ENCODE results near the gene ABCG1. TPM values are rescaled to one million over a fixed set of nuclear protein-coding genes. Genes with fewer than 3 reads are reported as not detected.

Gene ABCG1
- total RNA-seq, 4 donors from 2014 or later, result 16.1 to 25.9 (median 20.0) TPM

DNA sequence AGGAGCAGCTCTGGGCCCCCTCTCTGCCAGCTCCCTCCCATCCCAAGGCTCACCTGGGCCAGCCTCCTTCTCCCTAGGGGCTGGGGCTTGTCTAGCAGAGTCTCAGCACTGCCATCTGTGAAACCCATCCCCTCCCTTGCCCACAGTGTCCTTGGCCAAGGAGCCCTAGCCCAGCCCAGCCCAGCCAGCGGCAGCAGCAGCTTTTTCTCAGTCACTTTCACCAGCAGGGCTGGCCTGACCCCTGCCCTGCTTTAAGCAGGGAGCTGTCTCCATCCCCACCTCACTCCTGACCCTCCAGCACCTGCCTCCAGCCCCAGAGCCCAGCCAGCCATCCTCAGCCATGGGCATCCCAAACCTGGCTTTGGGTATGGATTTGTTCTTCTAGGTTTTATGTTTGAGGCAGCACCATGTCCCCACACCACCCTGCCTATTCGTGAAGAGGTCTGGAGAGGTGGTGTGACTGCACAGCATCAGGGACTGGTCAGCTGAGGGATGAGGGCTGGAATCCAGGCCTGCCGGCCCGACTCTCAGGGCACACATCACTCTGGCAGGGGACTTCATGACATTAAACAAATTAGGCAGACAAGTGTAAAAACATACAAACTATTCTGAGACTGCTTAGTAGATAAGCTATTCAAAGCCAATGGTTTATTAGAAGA is 36.1 kb upstream of the ABCG1 start:
- no peak overlapping the region for H3K4me3 ChIP-seq
- H3K9me3 ChIP-seq, result no peaks in the 10 kb centered on the region
- intact Hi-C loops (cut with DNase I), result no loop called here
- H3K36me3 ChIP-seq, result no peaks in the 10 kb centered on the region
- H3K4me1 ChIP-seq, result peaks cover 2 to 5% (median 4%) of the 10 kb centered on the region in 4 donors
- TF ChIP-seq POLR2A (IDR thresholded peaks at IDR 0.05; ENCODE audit: low read depth), result no peak
- TF ChIP-seq, protein P1, sequence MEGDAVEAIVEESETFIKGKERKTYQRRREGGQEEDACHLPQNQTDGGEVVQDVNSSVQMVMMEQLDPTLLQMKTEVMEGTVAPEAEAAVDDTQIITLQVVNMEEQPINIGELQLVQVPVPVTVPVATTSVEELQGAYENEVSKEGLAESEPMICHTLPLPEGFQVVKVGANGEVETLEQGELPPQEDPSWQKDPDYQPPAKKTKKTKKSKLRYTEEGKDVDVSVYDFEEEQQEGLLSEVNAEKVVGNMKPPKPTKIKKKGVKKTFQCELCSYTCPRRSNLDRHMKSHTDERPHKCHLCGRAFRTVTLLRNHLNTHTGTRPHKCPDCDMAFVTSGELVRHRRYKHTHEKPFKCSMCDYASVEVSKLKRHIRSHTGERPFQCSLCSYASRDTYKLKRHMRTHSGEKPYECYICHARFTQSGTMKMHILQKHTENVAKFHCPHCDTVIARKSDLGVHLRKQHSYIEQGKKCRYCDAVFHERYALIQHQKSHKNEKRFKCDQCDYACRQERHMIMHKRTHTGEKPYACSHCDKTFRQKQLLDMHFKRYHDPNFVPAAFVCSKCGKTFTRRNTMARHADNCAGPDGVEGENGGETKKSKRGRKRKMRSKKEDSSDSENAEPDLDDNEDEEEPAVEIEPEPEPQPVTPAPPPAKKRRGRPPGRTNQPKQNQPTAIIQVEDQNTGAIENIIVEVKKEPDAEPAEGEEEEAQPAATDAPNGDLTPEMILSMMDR (IDR thresholded peaks at IDR 0.05), result no peak
- TF ChIP-seq POLR2AphosphoS5 (IDR thresholded peaks at IDR 0.05), result no peak
- TF ChIP-seq EP300 (IDR thresholded peaks at IDR 0.05), result no peak
- no peak overlapping the region for H3K27ac ChIP-seq (replicated peaks in 1 of 4)
- H3K27me3 ChIP-seq, result no peaks in the 10 kb centered on the region
- 45% methylated on average over 4 of the region's 4 CpGs for WGBS
- peak; percentile 39 for DNase-seq (ENCODE audit: extremely low spot score)

DNA sequence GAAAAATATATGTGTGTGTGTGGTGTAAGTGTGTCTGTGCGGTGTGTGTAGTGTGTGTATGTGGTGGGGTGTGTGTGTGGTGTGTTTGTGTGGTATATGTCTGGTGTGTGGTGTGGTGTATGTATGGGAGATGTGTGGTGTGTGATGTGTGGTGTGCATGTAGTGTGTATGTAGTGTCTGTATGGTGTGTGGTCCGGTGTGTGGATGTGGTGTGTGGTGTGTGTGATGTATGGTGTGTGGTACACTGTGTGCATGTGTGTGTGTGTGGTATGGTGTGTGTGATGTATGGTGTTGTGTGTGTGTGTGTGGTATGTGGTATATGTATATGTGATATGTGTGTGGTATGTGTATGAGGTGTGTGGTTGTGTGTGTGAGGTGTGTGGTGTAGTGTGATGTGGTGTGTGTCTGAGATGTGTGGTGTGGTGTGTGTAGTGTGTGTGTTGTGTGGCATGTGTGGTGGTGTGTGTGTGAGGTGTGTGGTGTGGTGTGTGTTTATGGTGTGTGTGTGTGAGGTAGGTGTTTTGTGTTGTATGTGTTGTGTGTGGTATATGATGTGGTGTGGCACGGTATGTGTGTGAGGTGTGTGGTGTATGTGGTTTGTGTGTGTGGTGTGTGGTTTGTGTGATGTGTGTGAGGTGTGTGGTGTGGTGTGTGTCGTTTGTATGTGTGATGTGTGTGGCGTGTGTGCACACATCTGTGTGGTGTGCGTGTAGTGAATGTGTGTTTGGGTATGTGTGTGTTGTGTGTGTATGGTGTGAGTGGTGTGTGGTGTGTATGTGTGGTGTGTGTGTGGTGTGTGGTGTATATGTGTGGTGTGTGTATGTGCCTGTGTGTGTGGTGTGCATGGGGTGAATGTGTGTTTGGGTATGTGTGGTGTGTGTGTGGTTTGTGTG is 35.3 kb upstream of the ABCG1 start:
- no peak overlapping the region for H3K4me3 ChIP-seq
- 96% methylated on average over 6 of the region's 6 CpGs for WGBS
- no peaks in the 10 kb centered on the region for H3K27me3 ChIP-seq
- no peak for TF ChIP-seq POLR2A (IDR thresholded peaks at IDR 0.05; ENCODE audit: low read depth)
- TF ChIP-seq, protein P1 (IDR thresholded peaks at IDR 0.05), result no peak
- no peak for TF ChIP-seq EP300 (IDR thresholded peaks at IDR 0.05)
- TF ChIP-seq POLR2AphosphoS5 (IDR thresholded peaks at IDR 0.05), result no peak
- no peaks in the 10 kb centered on the region for H3K9me3 ChIP-seq
- intact Hi-C loops (cut with DNase I), result no loop called here
- DNase-seq (ENCODE audit: extremely low spot score), result peak; percentile 50
- H3K36me3 ChIP-seq, result no peaks in the 10 kb centered on the region
- no peak overlapping the region for H3K27ac ChIP-seq (replicated peaks in 1 of 4)
- H3K4me1 ChIP-seq, result peaks cover 5 to 12% (median 11%) of the 10 kb centered on the region in 4 donors

DNA sequence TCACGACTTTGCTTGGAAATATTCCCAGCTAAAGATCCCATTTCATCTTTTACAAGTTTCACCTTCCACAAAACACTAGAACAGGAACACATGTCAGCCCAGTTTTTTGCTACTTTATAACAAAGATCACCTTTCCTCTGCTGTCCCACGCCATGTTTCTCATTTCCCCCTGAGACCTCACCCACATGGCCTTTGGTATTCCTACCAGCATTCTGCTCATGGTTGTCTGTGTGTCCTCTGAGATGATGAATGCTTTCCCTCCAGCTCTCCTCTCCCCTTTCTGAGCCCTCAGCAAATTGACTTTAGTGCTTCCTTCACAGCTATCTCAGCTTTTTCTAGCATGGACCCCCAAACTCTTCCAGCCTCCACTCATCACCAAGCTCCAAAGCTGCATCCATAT is 32.3 kb upstream of the ABCG1 start:
- H3K27me3 ChIP-seq, result no peaks in the 10 kb centered on the region
- H3K9me3 ChIP-seq, result no peaks in the 10 kb centered on the region
- no peak overlapping the region for H3K27ac ChIP-seq (replicated peaks in 1 of 4)
- H3K4me3 ChIP-seq, result no peak overlapping the region
- H3K4me1 ChIP-seq, result peaks cover 5 to 15% (median 11%) of the 10 kb centered on the region in 4 donors
- no peak for TF ChIP-seq POLR2A (IDR thresholded peaks at IDR 0.05; ENCODE audit: low read depth)
- TF ChIP-seq, protein P1 (IDR thresholded peaks at IDR 0.05), result no peak
- WGBS, result 62% methylated on average over 2 of the region's 2 CpGs
- no peaks in the 10 kb centered on the region for H3K36me3 ChIP-seq
- intact Hi-C loops (cut with DNase I), result no loop called here
- DNase-seq (ENCODE audit: extremely low spot score), result peak; percentile 68

DNA sequence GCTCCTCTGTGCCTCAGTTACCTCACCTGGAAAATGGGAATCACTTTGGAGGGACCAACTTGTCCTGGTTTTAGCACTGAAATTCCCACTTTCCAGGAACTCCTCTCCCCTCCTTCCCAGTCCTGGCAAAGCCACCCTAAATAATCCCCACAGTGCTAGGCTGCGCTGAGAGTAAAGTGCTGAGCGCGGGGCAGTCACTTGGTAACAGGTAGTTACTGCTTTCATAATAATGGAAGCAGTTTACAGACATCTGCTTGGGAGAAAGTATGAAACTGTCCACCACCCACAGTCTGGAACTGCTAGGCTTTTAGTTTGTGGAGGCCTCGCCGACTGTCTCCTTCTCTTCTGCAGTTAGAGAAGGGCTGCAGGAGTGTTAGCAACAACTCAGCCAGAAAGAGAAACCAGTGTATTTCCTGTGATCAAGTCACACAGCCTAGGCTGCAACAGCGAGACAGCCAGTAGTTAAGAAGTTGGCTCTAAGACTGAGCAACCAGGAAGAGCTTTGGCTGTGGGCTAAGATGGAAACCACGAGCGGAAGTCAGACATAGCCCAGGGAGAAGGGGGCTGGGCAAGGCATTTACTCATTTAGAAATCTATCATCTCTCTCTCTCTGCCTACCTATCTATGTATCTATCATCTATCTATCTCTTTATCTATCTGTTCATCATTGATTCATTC is 30.8 kb upstream of the ABCG1 start:
- DNase-seq (ENCODE audit: extremely low spot score), result peak; percentile 92
- intact Hi-C loops (cut with DNase I), result no loop called here
- TF ChIP-seq, protein P1 (IDR thresholded peaks at IDR 0.05), result no peak
- peak; percentile 37 to 51 for TF ChIP-seq POLR2AphosphoS5 (IDR thresholded peaks at IDR 0.05)
- Histone ChIP-seq H3K4me1 (peaks cover 5 to 15% (median 11%) of the 10 kb centered on the region in 4 donors), H3K4me3 (no peak overlapping the region), H3K27me3 (peaks cover 0 to 5% (median 0%) of the 10 kb centered on the region in 4 donors), H3K27ac (replicated peaks in 1 of 4) (peak overlapping the region in 3 of 4 donors; percentile 45 to 69 (median 57)), H3K9me3 (no peaks in the 10 kb centered on the region), H3K36me3 (no peaks in the 10 kb centered on the region)
- WGBS, result 63% methylated on average over 8 of the region's 8 CpGs

All from esophagus muscularis mucosa (tissue), 4 donors.